GM23338 (cell line): ENCODE results near the gene FCGR1A. TPM values are rescaled to one million over a fixed set of nuclear protein-coding genes. Genes with fewer than 3 reads are reported as not detected.
"Not testable (repeated sequence)": the region's sequence is repeated elsewhere in the genome, so short reads cannot be mapped to it uniquely, and the experiment has no call there.

Experiments used
- ATAC-seq: fragments of 200-7000 bp; cut with Tn5 transposase; 3 replicates; pipeline ENCODE4 v1.9.1; 2020
- DNase-seq: peaks from one replicate; pipeline ENCODE4 v3.0.0-alpha.2; 2015; ENCODE audit warnings: low spot score
- H2AFZ ChIP-seq: fragments of 200-600 bp; sonication (generic); 2 replicates; pipeline ENCODE4 v1.8.0; 2016; ENCODE audit warnings: antibody characterized with exemption, mild to moderate bottlenecking, moderate library complexity
- H3F3A ChIP-seq: fragments of 200-600 bp; sonication (generic); replicated peaks from 2 replicates; pipeline ENCODE4 v1.8.0; 2017; ENCODE audit warnings: antibody characterized with exemption, mixed run types, low read depth
- H3K27ac ChIP-seq: fragments of 200-600 bp; sonication (generic); 2 replicates; pipeline ENCODE4 v1.6.1; 2016; ENCODE audit warnings: low read depth
- H3K27me3 ChIP-seq: fragments of 200-600 bp; sonication (generic); 2 replicates; pipeline ENCODE4 v1.8.0; 2016; ENCODE audit warnings: mild to moderate bottlenecking, mixed run types, moderate library complexity; ENCODE audit not compliant: insufficient read depth
- H3K36me3 ChIP-seq: fragments of 200-600 bp; sonication (generic); 2 replicates; pipeline ENCODE4 v1.8.0; 2016; ENCODE audit warnings: mild to moderate bottlenecking; ENCODE audit not compliant: insufficient read depth
- H3K4me1 ChIP-seq: fragments of 200-600 bp; sonication (generic); 2 replicates; pipeline ENCODE4 v1.8.0; 2016; ENCODE audit warnings: mild to moderate bottlenecking, moderate library complexity; ENCODE audit not compliant: insufficient read depth
- H3K4me2 ChIP-seq: fragments of 200-600 bp; sonication (generic); 2 replicates; pipeline ENCODE4 v1.7.1; 2017; ENCODE audit warnings: mixed run types
- H3K4me3 ChIP-seq: fragments of 200-600 bp; sonication (generic); 2 replicates; pipeline ENCODE4 v1.6.1; 2016; ENCODE audit warnings: mixed run types
- H3K79me2 ChIP-seq: fragments of 200-600 bp; sonication (generic); replicated peaks from 2 replicates; pipeline ENCODE4 v1.8.0; 2017; ENCODE audit warnings: mild to moderate bottlenecking; ENCODE audit not compliant: insufficient read depth
- H3K9me2 ChIP-seq: fragments of 200-600 bp; sonication (generic); 2 replicates; pipeline ENCODE4 v1.8.0; 2017; ENCODE audit not compliant: insufficient read depth
- H4K20me1 ChIP-seq: fragments of 200-600 bp; sonication (generic); replicated peaks from 2 replicates; pipeline ENCODE4 v1.8.0; 2017; ENCODE audit warnings: mild to moderate bottlenecking; ENCODE audit not compliant: insufficient read depth
- H3K27ac Mint-ChIP-seq: 2 replicates; pipeline ENCODE4 v1.8.0; 2020; ENCODE audit warnings: inconsistent platforms, mild to moderate bottlenecking, moderate library complexity, mixed read lengths
- H3K27me3 Mint-ChIP-seq: 3 replicates; pipeline ENCODE4 v1.8.0; 2022; ENCODE audit warnings: low read depth, mild to moderate bottlenecking, moderate library complexity, mixed read lengths, inconsistent platforms; ENCODE audit not compliant: insufficient read depth, poor library complexity
- H3K36me3 Mint-ChIP-seq: 3 replicates; pipeline ENCODE4 v1.8.0; 2021; ENCODE audit warnings: low read depth, mild to moderate bottlenecking, inconsistent platforms, moderate library complexity, mixed read lengths
- H3K4me1 Mint-ChIP-seq: 3 replicates; pipeline ENCODE4 v1.8.0; 2020; ENCODE audit warnings: mild to moderate bottlenecking, inconsistent platforms, mixed read lengths
- H3K4me3 Mint-ChIP-seq: 3 replicates; pipeline ENCODE4 v1.8.0; 2021; ENCODE audit warnings: moderate library complexity, mild to moderate bottlenecking, inconsistent platforms, mixed read lengths
- H3K9me3 Mint-ChIP-seq: 3 replicates; pipeline ENCODE4 v1.8.0; 2020; ENCODE audit warnings: moderate library complexity, mild to moderate bottlenecking, inconsistent platforms, mixed read lengths
- long read RNA-seq: library from polyadenylated mRNA; unstranded; transcript quantifications from one replicate; pipeline ENCODE4 v2.0.0, GENCODE V29; 2020; ENCODE audit not compliant: unreplicated experiment
- polyA plus RNA-seq: library from polyadenylated mRNA; unstranded; fragments of >200 nt; fragmentation: Nextera tagmentation; extraction: Ambion mirVana; gene quantifications from 2 replicates; pipeline ENCODE4 v1.2.1, GENCODE V29; 2016
- total RNA-seq: library from RNA; depleted of rRNA; stranded (reverse); fragments of >200 nt; shearing (Covaris generic); gene quantifications from 2 replicates; pipeline ENCODE4 v1.2.3, GENCODE V29; 2014; rRNA removed

FCGR1A gene
- total RNA-seq (not detected in 2 replicates), polyA plus RNA-seq (not detected in 2 replicates)
- long read RNA-seq: 0 reads

DNA sequence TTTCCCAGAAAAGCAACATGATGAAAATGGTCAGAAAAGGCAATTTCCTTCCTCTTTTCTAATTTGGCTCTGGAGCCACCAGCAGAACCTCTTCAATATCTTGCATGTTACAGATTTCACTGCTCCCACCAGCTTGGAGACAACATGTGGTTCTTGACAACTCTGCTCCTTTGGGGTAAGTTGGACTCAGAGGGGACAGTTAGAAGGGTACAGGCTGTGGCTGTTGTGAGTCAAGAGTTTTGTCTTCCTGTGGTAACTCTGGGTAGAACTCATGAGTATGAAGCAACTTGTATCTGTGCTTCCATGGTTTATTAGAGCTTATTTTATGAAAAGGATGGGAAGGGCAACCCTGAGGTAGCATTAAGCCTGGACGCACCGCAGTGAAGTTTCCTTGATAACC lies at the start of gene FCGR1A:
FCGR1A (plus strand) TSS at position 95 of the 400 bp plus-strand sequence; CDS start at position 145, 50 bp downstream.
- H3K79me2 ChIP-seq, H3K4me2 ChIP-seq, H3K4me1 ChIP-seq, ATAC-seq, H3K27ac Mint-ChIP-seq, H3K9me3 Mint-ChIP-seq, DNase-seq, H3K4me1 Mint-ChIP-seq, H3K9me2 ChIP-seq, H2AFZ ChIP-seq, H4K20me1 ChIP-seq, H3K4me3 Mint-ChIP-seq, H3F3A ChIP-seq, H3K27me3 Mint-ChIP-seq, H3K27ac ChIP-seq, H3K27me3 ChIP-seq, H3K36me3 Mint-ChIP-seq, H3K36me3 ChIP-seq, H3K4me3 ChIP-seq: not testable (repeated sequence)

DNA sequence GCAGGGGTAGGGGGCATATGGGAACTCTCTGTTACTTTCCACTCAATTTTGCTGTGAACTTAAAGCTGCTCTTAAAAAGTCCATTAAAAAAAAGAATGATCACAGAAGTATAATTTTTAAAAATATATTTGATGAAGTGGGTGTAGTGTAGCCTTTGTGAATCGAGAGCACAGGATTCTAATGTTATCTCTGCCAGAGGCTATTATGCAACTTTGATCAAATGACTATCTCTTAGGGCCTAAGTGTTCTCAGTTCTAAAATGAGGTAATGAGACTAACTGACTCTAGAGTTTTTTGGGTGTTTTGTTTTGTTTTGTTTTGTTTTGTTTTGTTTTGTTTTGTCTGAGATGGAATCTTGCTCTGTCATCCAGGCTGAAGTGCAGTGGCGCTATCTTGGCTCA lies 49.7 kb upstream of the FCGR1A start:
- not testable (repeated sequence) for H3K27ac Mint-ChIP-seq, H3F3A ChIP-seq, H3K36me3 Mint-ChIP-seq, H3K4me3 ChIP-seq, H3K27ac ChIP-seq, H3K9me3 Mint-ChIP-seq, H3K4me1 Mint-ChIP-seq, H3K4me2 ChIP-seq, H4K20me1 ChIP-seq, H3K79me2 ChIP-seq, H2AFZ ChIP-seq, DNase-seq, ATAC-seq, H3K36me3 ChIP-seq, H3K4me3 Mint-ChIP-seq, H3K27me3 Mint-ChIP-seq, H3K4me1 ChIP-seq, H3K27me3 ChIP-seq, H3K9me2 ChIP-seq

- DNase-seq, H3K9me2 ChIP-seq, ATAC-seq, H3K4me3 Mint-ChIP-seq, H3F3A ChIP-seq, H3K27ac ChIP-seq, H3K9me3 Mint-ChIP-seq, H3K79me2 ChIP-seq, H3K4me1 ChIP-seq, H3K4me3 ChIP-seq, H4K20me1 ChIP-seq, H3K4me1 Mint-ChIP-seq, H2AFZ ChIP-seq, H3K27ac Mint-ChIP-seq, H3K27me3 ChIP-seq, H3K36me3 ChIP-seq, H3K27me3 Mint-ChIP-seq, H3K4me2 ChIP-seq, H3K36me3 Mint-ChIP-seq: not testable (repeated sequence)
These were observed 47.8 kb upstream of the FCGR1A start for GRCh38 chr1:149734692-149735091.

- H3K9me2 ChIP-seq, H3K36me3 Mint-ChIP-seq, H3K27me3 ChIP-seq, H3K9me3 Mint-ChIP-seq, H3K4me1 ChIP-seq, H3K79me2 ChIP-seq, H3K36me3 ChIP-seq, H4K20me1 ChIP-seq, H3F3A ChIP-seq, H3K27me3 Mint-ChIP-seq, H3K4me1 Mint-ChIP-seq: not testable (repeated sequence)
- DNase-seq: peak; percentile 61
- peak; percentile 83 for ATAC-seq
- peak overlapping the region; percentile 60 for H3K27ac ChIP-seq
- H3K4me3 ChIP-seq: peak overlapping the region; percentile 50
- peak overlapping the region; percentile 83 for H3K4me3 Mint-ChIP-seq
- H3K4me2 ChIP-seq: peak overlapping the region; percentile 69
- H3K27ac Mint-ChIP-seq: peak overlapping the region; percentile 59; the same call in 1 of the 2 replicates
- H2AFZ ChIP-seq: peak overlapping the region; percentile 66; the same call in 1 of the 2 replicates
These were observed 42.3 kb upstream of the FCGR1A start for GRCh38 chr1:149740148-149740581.

GRCh38 chr1:149740590-149741230 lies 41.8 kb upstream of the FCGR1A start:
- Histone ChIP-seq H2AFZ (peak overlapping the region; percentile 66; the same call in 1 of the 2 replicates), H3K4me2 (peak overlapping the region; percentile 69), H3K27ac (peak overlapping the region; percentile 60; the same call in 1 of the 2 replicates), H3K4me3 (peak overlapping the region; percentile 50)
- H3K4me1 ChIP-seq, H3K36me3 ChIP-seq, H3K4me1 Mint-ChIP-seq, H3K9me3 Mint-ChIP-seq, DNase-seq, H4K20me1 ChIP-seq, H3K79me2 ChIP-seq, H3K27me3 ChIP-seq, H3K27me3 Mint-ChIP-seq, H3K36me3 Mint-ChIP-seq, H3K9me2 ChIP-seq, H3F3A ChIP-seq: not testable (repeated sequence)
- Mint-ChIP-seq H3K27ac (peak overlapping the region; percentile 59; the same call in 1 of the 2 replicates), H3K4me3 (peak overlapping the region; percentile 83)
- peak; percentile 88 for ATAC-seq

- H3K27me3 Mint-ChIP-seq, H4K20me1 ChIP-seq, H3K27me3 ChIP-seq, H3F3A ChIP-seq, H3K36me3 ChIP-seq, H3K4me2 ChIP-seq, H3K27ac ChIP-seq, H3K9me2 ChIP-seq, H3K36me3 Mint-ChIP-seq, H3K4me3 ChIP-seq, H3K4me1 Mint-ChIP-seq, H2AFZ ChIP-seq, H3K4me1 ChIP-seq, H3K79me2 ChIP-seq, ATAC-seq, DNase-seq, H3K9me3 Mint-ChIP-seq, H3K27ac Mint-ChIP-seq, H3K4me3 Mint-ChIP-seq: not testable (repeated sequence)
These were observed 40.6 kb upstream of the FCGR1A start for GRCh38 chr1:149741914-149742313.
